Measurements from ENCODE around the gene HAVCR1.
"Not testable (repeated sequence)": the region's sequence is repeated elsewhere in the genome, so short reads cannot be mapped to it uniquely, and the experiment has no call there.

GRCh38 chr5:157056848-157057247 lies 2.1 kb downstream of the HAVCR1 start:
- TF ChIP-seq CTCF (conservative IDR thresholded peaks at IDR 0.05; ENCODE audit: low read length); EZH2phosphoT487 (IDR thresholded peaks at IDR 0.05; ENCODE audit: borderline replicate concordance): not testable (repeated sequence)

All from Loucy (cell line).